GM10266 (cell line): Measurements from ENCODE around the gene STK39.

ENCODE experiments used
- DNase-seq: peaks from one replicate; pipeline ENCODE4 v3.0.0; 2012; ENCODE audit errors: extremely low spot score
- CTCF ChIP-seq: IDR thresholded peaks from 2 replicates; pipeline ENCODE4 v1.5.1; 2012; ENCODE audit warnings: mild to moderate bottlenecking, low read depth; ENCODE audit not compliant: control insufficient read depth, insufficient read depth; ENCODE audit errors: missing control alignments

Gene STK39

GRCh38 chr2:167961536-167962048 is 285.8 kb downstream of the STK39 start:
- no peak for TF ChIP-seq CTCF
- no peak for DNase-seq

GRCh38 chr2:167960089-167960747 is 287.2 kb downstream of the STK39 start:
- no peak for DNase-seq
- no peak for TF ChIP-seq CTCF

- DNase-seq = no peak
Measured at GRCh38 chr2:167957662-167958061, 289.7 kb downstream of the STK39 start.

GRCh38 chr2:167955264-167955906 is 292.0 kb downstream of the STK39 start:
- no peak for TF ChIP-seq CTCF
- DNase-seq = no peak

More at GRCh38 chr2:167957662-167958061, 289.7 kb downstream of the STK39 start:
- no peak for TF ChIP-seq CTCF

GRCh38 chr2:167954495-167954894 is 292.9 kb downstream of the STK39 start:
- DNase-seq = no peak

GRCh38 chr2:167953776-167954175 is 293.6 kb downstream of the STK39 start:
- TF ChIP-seq CTCF = no peak
- DNase-seq = no peak

More at GRCh38 chr2:167954495-167954894, 292.9 kb downstream of the STK39 start:
- TF ChIP-seq CTCF = no peak

- TF ChIP-seq CTCF = no peak
- no peak for DNase-seq
Measured at GRCh38 chr2:167950571-167950970, 296.8 kb downstream of the STK39 start.
